HCT116 (cell line): ENCODE measurements around the gene MCTP2. TPM values are rescaled to one million over a fixed set of nuclear protein-coding genes. Genes with fewer than 3 reads are reported as not detected.

Experiments
- ATAC-seq: fragments of 200-7000 bp; cut with Tn5 transposase; 2 replicates; pipeline ENCODE4 v1.9.1; 2020; ENCODE audit warnings: mild to moderate bottlenecking, moderate library complexity
- BruUV-seq: library from RNA; stranded (reverse); fragments of 400-500 nt; replicated peaks from 2 replicates; lab custom pipeline; 2021; lab: Mats Ljungman, UMichigan
- CTCF ChIA-PET: fragments of 300-600 bp; sonication (Branson Sonifier 250); formaldehyde crosslinking; loops from one replicate; lab custom pipeline; 2021; ENCODE audit warnings: antibody characterized with exemption; lab: Charles Lee
- POLR2A ChIA-PET: fragments of 300-600, 350-600 bp; sonication (Branson Sonifier 250); formaldehyde crosslinking; loops from one replicate; lab custom pipeline; 2021; ENCODE audit warnings: antibody characterized with exemption; lab: Charles Lee
- RAD21 ChIA-PET, 2 experiments: fragments of 300-600 bp; sonication (Branson Sonifier 250); formaldehyde crosslinking; loops; one replicate each; lab custom pipeline; 2023; ENCODE audit warnings: low total read pairs in 2 of 2; ENCODE audit not compliant: uncharacterized antibody in 2 of 2, unreplicated experiment in 2 of 2, low non-redundant PET in 1 of 2; lab: Charles Lee
- DNase-seq: peaks from one replicate; pipeline ENCODE4 v3.0.0-alpha.2; 2010; ENCODE audit warnings: low read depth, low spot score
- H2AFZ ChIP-seq: fragments of 200-600 bp; shearing (Covaris generic), sonication (generic); 2 replicates; pipeline ENCODE4 v1.6.1; 2017; ENCODE audit warnings: low read depth, mixed run types, mixed read lengths, antibody characterized with exemption, low read length; ENCODE audit not compliant: poor library complexity, severe bottlenecking
- H3K27ac ChIP-seq: 2 replicates; pipeline ENCODE4 v1.5.1; 2012; ENCODE audit warnings: low read depth, low read length
- H3K27me3 ChIP-seq: fragments of 200-600 bp; sonication (generic); 2 replicates; pipeline ENCODE4 v1.6.1; 2016; ENCODE audit warnings: mixed run types, low read length, mixed read lengths; ENCODE audit not compliant: insufficient read depth
- H3K36me3 ChIP-seq, 2 experiments: fragments of 200-500 bp in 1 of 2; fragments of 200-600 bp in 1 of 2; sonication (Bioruptor generic) in 1 of 2; sonication (generic) in 1 of 2; 2 replicates each; pipeline versions ENCODE4 v1.5.1 to v1.6.1; 2014 to 2016; ENCODE audit warnings: low read length in 2 of 2, inconsistent platforms in 1 of 2, mixed read lengths in 1 of 2, mixed run types in 1 of 2; ENCODE audit not compliant: insufficient read depth in 2 of 2, control insufficient read depth in 1 of 2
- H3K4me1 ChIP-seq, 2 experiments: fragments of 200-600 bp in 1 of 2; sonication (generic) in 1 of 2; 2 replicates each; pipeline versions ENCODE4 v1.5.1 to v1.6.1; 2012 to 2017; ENCODE audit warnings: low read length in 2 of 2, inconsistent platforms in 1 of 2, mild to moderate bottlenecking in 1 of 2, mixed read lengths in 1 of 2, mixed run types in 1 of 2, moderate library complexity in 1 of 2; ENCODE audit not compliant: insufficient read depth in 2 of 2, control insufficient read depth in 1 of 2
- H3K4me2 ChIP-seq: fragments of 200-600 bp; sonication (generic); 2 replicates; pipeline ENCODE4 v1.6.1; 2017; ENCODE audit warnings: mixed run types, low read length, mixed read lengths
- H3K4me3 ChIP-seq, 2 experiments: fragments of 200-600 bp in 1 of 2; sonication (generic) in 1 of 2; replicated peaks in 1 of 2; 2 replicates each; pipeline ENCODE4 v1.5.1; 2011 to 2016; ENCODE audit warnings: low read length in 2 of 2, control low read depth in 1 of 2, low read depth in 1 of 2, mild to moderate bottlenecking in 1 of 2, mixed read lengths in 1 of 2, mixed run types in 1 of 2
- H3K79me2 ChIP-seq: fragments of 200-600 bp; sonication (generic); 2 replicates; pipeline ENCODE4 v1.6.1; 2017; ENCODE audit warnings: mild to moderate bottlenecking, mixed run types, low read length, moderate library complexity, mixed read lengths; ENCODE audit not compliant: insufficient read depth
- H3K9ac ChIP-seq: fragments of 200-600 bp; sonication (generic); 2 replicates; pipeline ENCODE4 v1.6.1; 2016; ENCODE audit warnings: low read length, mixed read lengths
- H3K9me2 ChIP-seq: fragments of 200-600 bp; sonication (generic), shearing (Covaris generic); 2 replicates; pipeline ENCODE4 v1.6.1; 2017; ENCODE audit warnings: mixed run types, mild to moderate bottlenecking, moderate library complexity; ENCODE audit not compliant: insufficient read depth
- H3K9me3 ChIP-seq, 2 experiments: fragments of 200-500 bp in 1 of 2; fragments of 200-600 bp in 1 of 2; sonication (Bioruptor generic) in 1 of 2; sonication (generic) in 1 of 2; 2 replicates each; pipeline ENCODE4 v1.6.1; 2014 to 2017; ENCODE audit warnings: low read length in 2 of 2, mixed read lengths in 2 of 2, inconsistent platforms in 1 of 2, low read depth in 1 of 2, mild to moderate bottlenecking in 1 of 2, mixed run types in 1 of 2, moderate library complexity in 1 of 2; ENCODE audit not compliant: control insufficient read depth in 1 of 2, insufficient read depth in 1 of 2
- H4K20me1 ChIP-seq: fragments of 200-600 bp; sonication (generic), shearing (Covaris generic); 2 replicates; pipeline ENCODE4 v1.6.1; 2017; ENCODE audit warnings: mixed run types, mild to moderate bottlenecking, moderate library complexity; ENCODE audit not compliant: insufficient read depth
- CBX3 ChIP-seq: IDR thresholded peaks from 2 replicates; pipeline ENCODE4 v1.6.1; 2012; ENCODE audit warnings: low read depth
- CEBPB ChIP-seq: IDR thresholded peaks from 2 replicates; pipeline ENCODE4 v1.6.1; 2012; ENCODE audit warnings: low read depth
- ELF1 ChIP-seq: IDR thresholded peaks from 2 replicates; pipeline ENCODE4 v1.6.1; 2012; ENCODE audit warnings: low read depth, borderline replicate concordance
- EZH2 ChIP-seq: fragments of 200-600 bp; sonication (generic); IDR thresholded peaks from 2 replicates; pipeline ENCODE4 v1.6.1; 2017; ENCODE audit warnings: antibody characterized with exemption, mixed run types
- EZH2phosphoT487 ChIP-seq: fragments of 200-600 bp; IDR thresholded peaks from 2 replicates; pipeline ENCODE4 v1.6.1; 2018; ENCODE audit warnings: antibody characterized with exemption, borderline replicate concordance
- POLR2AphosphoS5 ChIP-seq: IDR thresholded peaks from 2 replicates; pipeline ENCODE4 v1.6.1; 2011; ENCODE audit warnings: mild to moderate bottlenecking, low read depth, low read length, moderate library complexity
- RAD21 ChIP-seq: IDR thresholded peaks from 2 replicates; pipeline ENCODE4 v1.6.1; 2012; ENCODE audit warnings: low read depth, mild to moderate bottlenecking
- SIN3A ChIP-seq: IDR thresholded peaks from 2 replicates; pipeline ENCODE4 v1.6.1; 2012; ENCODE audit warnings: low read depth
- SP1 ChIP-seq: IDR thresholded peaks from 2 replicates; pipeline ENCODE4 v1.6.1; 2012; ENCODE audit warnings: low read depth
- ZFX ChIP-seq: fragments of 450-650 bp; IDR thresholded peaks from 2 replicates; pipeline ENCODE4 v1.6.1; 2017
- ZNF274 ChIP-seq: fragments of 200-500 bp; sonication (Bioruptor generic); IDR thresholded peaks from 2 replicates; pipeline ENCODE4 v1.6.1; 2014; ENCODE audit warnings: mild to moderate bottlenecking, low read depth, low read length, inconsistent platforms
- intact Hi-C: fragments of 100-400 bp; cut with micrococcal nuclease; formaldehyde crosslinking; loops from 2 replicates; pipeline ENCODE4 v1.10.0; 2022
- total RNA-seq: library from RNA; stranded (reverse); gene quantifications from one replicate; pipeline ENCODE4 v1.2.1, GENCODE V29; 2021; ENCODE audit not compliant: unreplicated experiment
- TF ChIP-seq, protein P1 (sequence below): IDR thresholded peaks from 2 replicates; pipeline ENCODE4 v1.6.1; 2011; ENCODE audit warnings: mild to moderate bottlenecking, low read length, moderate library complexity; ENCODE audit not compliant: insufficient replicate concordance; ENCODE audit errors: extremely low read depth

The MCTP2 gene
- total RNA-seq, 1 experiment from 2014 or later, result 12.9 TPM

DNA sequence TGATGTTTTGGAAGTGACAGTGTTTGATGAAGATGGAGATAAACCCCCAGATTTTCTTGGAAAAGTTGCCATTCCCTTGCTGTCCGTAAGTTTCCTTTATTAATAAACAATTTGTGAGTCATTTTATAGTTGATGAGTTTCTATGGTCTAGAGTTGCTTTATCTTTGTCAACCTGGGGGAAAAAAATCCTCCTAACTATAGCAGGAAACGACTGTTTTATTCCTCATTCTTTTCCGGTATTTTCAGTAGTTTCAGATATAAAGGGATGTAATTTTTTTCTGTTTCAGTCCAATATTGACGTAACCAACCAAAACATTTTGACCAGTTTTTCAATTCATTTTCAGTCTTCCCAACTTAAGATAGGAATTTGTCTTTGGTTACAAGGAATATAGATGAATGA is 154.1 kb downstream of the MCTP2 start:
- H3K9ac ChIP-seq, result no peak overlapping the region
- ChIA-PET RAD21 (no interaction called here), CTCF (no interaction called here), POLR2A (no interaction called here)
- no peaks in the 10 kb centered on the region for H3K36me3 ChIP-seq
- 0 out of 2 replicates have a peak, but pooled peaks cover 3% of the 10 kb centered on the region for H3K9me2 ChIP-seq
- no peak overlapping the region for H3K27ac ChIP-seq
- ATAC-seq (no peak), DNase-seq (no peak)
- H3K4me1 ChIP-seq, result no peaks in the 10 kb centered on the region
- TF ChIP-seq, protein P1, sequence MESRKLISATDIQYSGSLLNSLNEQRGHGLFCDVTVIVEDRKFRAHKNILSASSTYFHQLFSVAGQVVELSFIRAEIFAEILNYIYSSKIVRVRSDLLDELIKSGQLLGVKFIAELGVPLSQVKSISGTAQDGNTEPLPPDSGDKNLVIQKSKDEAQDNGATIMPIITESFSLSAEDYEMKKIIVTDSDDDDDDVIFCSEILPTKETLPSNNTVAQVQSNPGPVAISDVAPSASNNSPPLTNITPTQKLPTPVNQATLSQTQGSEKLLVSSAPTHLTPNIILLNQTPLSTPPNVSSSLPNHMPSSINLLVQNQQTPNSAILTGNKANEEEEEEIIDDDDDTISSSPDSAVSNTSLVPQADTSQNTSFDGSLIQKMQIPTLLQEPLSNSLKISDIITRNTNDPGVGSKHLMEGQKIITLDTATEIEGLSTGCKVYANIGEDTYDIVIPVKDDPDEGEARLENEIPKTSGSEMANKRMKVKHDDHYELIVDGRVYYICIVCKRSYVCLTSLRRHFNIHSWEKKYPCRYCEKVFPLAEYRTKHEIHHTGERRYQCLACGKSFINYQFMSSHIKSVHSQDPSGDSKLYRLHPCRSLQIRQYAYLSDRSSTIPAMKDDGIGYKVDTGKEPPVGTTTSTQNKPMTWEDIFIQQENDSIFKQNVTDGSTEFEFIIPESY, result no peak
- no peak for TF ChIP-seq ZFX
- no peak for TF ChIP-seq SIN3A
- no peak for TF ChIP-seq EZH2
- no peak for TF ChIP-seq CBX3
- TF ChIP-seq EZH2phosphoT487, result no peak
- TF ChIP-seq RAD21, result no peak
- TF ChIP-seq POLR2AphosphoS5, result no peak
- TF ChIP-seq SP1, result no peak
- no peak for TF ChIP-seq ZNF274
- TF ChIP-seq CEBPB, result no peak
- no peak for TF ChIP-seq ELF1
- no TSS peak for BruUV-seq
- no peak overlapping the region for H3K4me2 ChIP-seq
- H3K27me3 ChIP-seq, result no peaks in the 10 kb centered on the region
- no peaks in the 10 kb centered on the region for H3K79me2 ChIP-seq
- intact Hi-C loops, result no loop called here
- H2AFZ ChIP-seq, result no peak overlapping the region
- no peak overlapping the region for H3K4me3 ChIP-seq
- H3K9me3 ChIP-seq, result no peaks in the 10 kb centered on the region
- no peaks in the 10 kb centered on the region; the same call in 1 of the 2 replicates for H4K20me1 ChIP-seq
